ENCODE results near the gene FLT4.

- TF ChIP-seq CTCF (IDR thresholded peaks at IDR 0.05), result no peak
- TF ChIP-seq POLR2A (IDR thresholded peaks at IDR 0.05), result no peak
Measured at GRCh38 chr5:180555168-180555921, 94.1 kb downstream of the FLT4 start.
